Measurements from ENCODE around the gene EDC3. TPM values are rescaled to one million over a fixed set of nuclear protein-coding genes. Genes with fewer than 3 reads are reported as not detected.

EDC3 gene
- total RNA-seq, 1 donor from 2014 or later, result 62.6 TPM

- H3K9me3 Mint-ChIP-seq (ENCODE audit: low read depth), result no peaks in the 10 kb centered on the region
- TF ChIP-seq CTCF (IDR thresholded peaks at IDR 0.05; ENCODE audit: unreplicated experiment), result no peak
- no peak for DNase-seq (ENCODE audit: low spot score, unreplicated experiment)
- H3K4me1 Mint-ChIP-seq (ENCODE audit: low read depth), result peaks cover 20% of the 10 kb centered on the region
- peaks cover 10% of the 10 kb centered on the region for H3K36me3 Mint-ChIP-seq (ENCODE audit: insufficient read depth)
- H3K27ac Mint-ChIP-seq, result peak overlapping the region; percentile 33
- no peaks in the 10 kb centered on the region for H3K27me3 Mint-ChIP-seq
- no peak overlapping the region for H3K4me3 Mint-ChIP-seq (ENCODE audit: low read depth)
Observed at GRCh38 chr15:74584779-74585178, 111.0 kb downstream of the EDC3 start.

GRCh38 chr15:74584204-74584603, 111.6 kb downstream of the EDC3 start:
- Mint-ChIP-seq H3K9me3 (ENCODE audit: low read depth) (no peaks in the 10 kb centered on the region), H3K27me3 (no peaks in the 10 kb centered on the region), H3K27ac (peak overlapping the region; percentile 33), H3K36me3 (ENCODE audit: insufficient read depth) (peaks cover 8% of the 10 kb centered on the region), H3K4me3 (ENCODE audit: low read depth) (no peak overlapping the region), H3K4me1 (ENCODE audit: low read depth) (peaks cover 20% of the 10 kb centered on the region)
- TF ChIP-seq CTCF (IDR thresholded peaks at IDR 0.05; ENCODE audit: unreplicated experiment), result no peak
- no peak for DNase-seq (ENCODE audit: low spot score, unreplicated experiment)

Other genes with a start within 250 kb of the EDC3 start
- 45.9 and 53.7 TPM in 2 replicates for gene UBL7, start 234.9 kb downstream of the EDC3 start, total RNA-seq
- 77.2 and 81.9 TPM in 2 replicates for gene ARID3B, start 154.8 kb downstream of the EDC3 start, total RNA-seq
- gene CLK3, start 80.2 kb downstream of the EDC3 start, total RNA-seq, result 74.5 and 76.0 TPM in 2 replicates
- 1.5 and 2.8 TPM in 2 replicates for gene CYP1A1, start 29.5 kb upstream of the EDC3 start, total RNA-seq
- not detected in 2 replicates for gene CYP1A2, start 52.8 kb upstream of the EDC3 start, total RNA-seq
- gene CSK, start 86.1 kb upstream of the EDC3 start, total RNA-seq, result 70.9 and 72.4 TPM in 2 replicates
- gene LMAN1L, start 116.8 kb upstream of the EDC3 start, total RNA-seq, result not detected in 2 replicates
- gene CPLX3, start 130.6 kb upstream of the EDC3 start, total RNA-seq, result not detected in 2 replicates
- gene ULK3, start 147.1 kb upstream of the EDC3 start, total RNA-seq, result 37.3 and 39.8 TPM in 2 replicates
- gene SCAMP2, start 177.3 kb upstream of the EDC3 start, total RNA-seq, result 60.0 and 63.0 TPM in 2 replicates
- 36.4 and 39.6 TPM in 2 replicates for gene MPI, start 194.0 kb upstream of the EDC3 start, total RNA-seq
- 118 and 122 TPM in 2 replicates for gene FAM219B, start 210.8 kb upstream of the EDC3 start, total RNA-seq
- gene COX5A, start 242.0 kb upstream of the EDC3 start, total RNA-seq, result 189 and 191 TPM in 2 replicates

Data from progenitor cell of endocrine pancreas (in vitro differentiated cells).